Islet of Langerhans (tissue), 1 donor: ENCODE results near the gene IL1RN.

Experiments
- FAIRE-seq: peaks from one replicate; lab custom pipeline; 2011; peaks lifted over from hg19 to GRCh38; lab: Jason Lieb, UNC

Gene IL1RN

DNA sequence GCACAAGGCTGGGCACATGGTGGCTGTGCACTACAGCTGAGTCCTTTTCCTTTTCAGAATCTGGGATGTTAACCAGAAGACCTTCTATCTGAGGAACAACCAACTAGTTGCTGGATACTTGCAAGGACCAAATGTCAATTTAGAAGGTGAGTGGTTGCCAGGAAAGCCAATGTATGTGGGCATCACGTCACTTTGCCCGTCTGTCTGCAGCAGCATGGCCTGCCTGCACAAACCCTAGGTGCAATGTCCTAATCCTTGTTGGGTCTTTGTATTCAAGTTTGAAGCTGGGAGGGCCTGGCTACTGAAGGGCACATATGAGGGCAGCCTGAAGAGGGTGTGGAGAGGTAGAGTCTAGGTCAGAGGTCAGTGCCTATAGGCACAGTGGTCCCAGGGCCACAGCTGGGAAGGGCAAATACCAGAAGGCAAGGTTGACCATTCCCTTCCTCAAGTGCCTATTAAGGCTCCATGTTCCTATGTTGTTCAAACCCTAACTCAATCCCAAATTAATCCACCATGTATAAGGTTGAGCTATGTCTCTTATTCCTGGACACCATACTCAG is 2.2 kb downstream of the IL1RN start:
- FAIRE-seq: no peak

DNA sequence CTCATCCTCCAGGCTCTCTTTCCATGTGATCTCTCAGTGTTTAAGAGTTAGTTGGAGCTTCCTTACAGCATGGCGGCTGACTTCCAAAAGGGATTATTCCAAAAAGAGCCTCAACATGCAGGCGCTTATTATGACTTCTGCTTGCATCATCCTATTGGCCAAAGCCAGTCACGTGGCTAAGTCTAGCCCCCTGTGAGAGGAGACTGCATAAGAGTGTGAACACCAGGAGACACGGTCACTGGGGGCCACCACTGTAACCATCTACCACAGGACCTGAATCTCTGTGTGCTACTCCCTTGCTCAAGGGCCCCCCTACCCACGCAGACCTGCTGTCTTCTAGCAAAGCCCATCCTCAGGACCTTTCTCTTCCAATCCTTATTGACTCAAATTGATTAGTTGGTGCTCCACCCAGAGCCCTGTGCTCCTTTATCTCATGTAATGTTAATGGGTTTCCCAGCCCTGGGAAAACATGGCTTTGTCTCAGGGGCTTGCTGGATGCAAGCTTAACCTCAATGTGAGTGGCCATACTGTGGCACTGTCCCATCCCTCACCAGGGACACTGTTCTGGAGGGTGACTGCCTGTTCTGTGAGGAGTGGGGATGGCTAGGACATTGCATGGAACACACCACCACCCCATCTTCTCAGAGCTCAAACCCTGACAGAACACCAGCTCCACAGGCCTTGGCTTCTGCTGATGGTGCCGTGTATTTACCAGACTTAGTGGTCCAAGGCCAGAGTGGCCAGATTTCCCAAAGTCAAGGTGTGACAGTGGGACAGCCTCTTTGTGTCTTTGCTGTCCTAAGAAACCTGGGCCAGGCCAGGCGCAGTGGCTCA is 4.2 kb downstream of the IL1RN start:
- FAIRE-seq: no peak

DNA sequence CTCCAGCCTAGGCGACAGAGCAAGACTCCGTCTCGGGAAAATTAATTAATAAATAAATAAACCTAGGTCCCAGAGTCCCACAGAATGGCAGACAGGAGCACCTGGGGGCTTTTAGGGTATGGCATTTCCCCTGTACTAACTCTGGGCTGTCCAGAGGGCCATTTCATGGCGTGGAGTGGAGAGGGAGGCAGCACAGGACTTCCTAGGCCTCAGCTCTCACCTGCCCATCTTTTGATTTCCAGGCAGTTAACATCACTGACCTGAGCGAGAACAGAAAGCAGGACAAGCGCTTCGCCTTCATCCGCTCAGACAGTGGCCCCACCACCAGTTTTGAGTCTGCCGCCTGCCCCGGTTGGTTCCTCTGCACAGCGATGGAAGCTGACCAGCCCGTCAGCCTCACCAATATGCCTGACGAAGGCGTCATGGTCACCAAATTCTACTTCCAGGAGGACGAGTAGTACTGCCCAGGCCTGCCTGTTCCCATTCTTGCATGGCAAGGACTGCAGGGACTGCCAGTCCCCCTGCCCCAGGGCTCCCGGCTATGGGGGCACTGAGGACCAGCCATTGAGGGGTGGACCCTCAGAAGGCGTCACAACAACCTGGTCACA is 5.1 kb downstream of the IL1RN start:
- FAIRE-seq: no peak

DNA sequence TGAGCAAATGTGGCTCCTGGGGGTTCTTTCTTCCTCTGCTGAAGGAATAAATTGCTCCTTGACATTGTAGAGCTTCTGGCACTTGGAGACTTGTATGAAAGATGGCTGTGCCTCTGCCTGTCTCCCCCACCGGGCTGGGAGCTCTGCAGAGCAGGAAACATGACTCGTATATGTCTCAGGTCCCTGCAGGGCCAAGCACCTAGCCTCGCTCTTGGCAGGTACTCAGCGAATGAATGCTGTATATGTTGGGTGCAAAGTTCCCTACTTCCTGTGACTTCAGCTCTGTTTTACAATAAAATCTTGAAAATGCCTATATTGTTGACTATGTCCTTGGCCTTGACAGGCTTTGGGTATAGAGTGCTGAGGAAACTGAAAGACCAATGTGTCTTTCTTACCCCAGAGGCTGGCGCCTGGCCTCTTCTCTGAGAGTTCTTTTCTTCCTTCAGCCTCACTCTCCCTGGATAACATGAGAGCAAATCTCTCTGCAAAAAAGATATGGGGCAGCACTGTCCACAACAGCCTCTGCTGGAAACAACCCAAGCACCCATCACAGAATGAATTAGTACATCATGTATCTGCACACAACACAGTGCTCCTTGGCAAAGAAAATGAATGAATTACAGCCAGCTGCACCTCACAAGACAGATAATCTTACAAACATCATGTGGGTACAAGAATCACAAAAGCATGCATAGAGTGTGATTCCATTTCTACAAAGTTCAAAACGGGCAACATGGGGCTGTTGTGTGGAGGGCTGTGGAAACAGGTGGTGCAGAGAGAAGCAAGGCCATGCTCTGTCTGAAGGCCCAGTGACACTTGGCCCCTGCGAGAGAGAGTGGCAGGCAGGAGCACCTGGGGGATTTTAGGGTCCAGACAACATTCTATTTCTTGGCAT is 6.6 kb downstream of the IL1RN start:
- FAIRE-seq: no peak

DNA sequence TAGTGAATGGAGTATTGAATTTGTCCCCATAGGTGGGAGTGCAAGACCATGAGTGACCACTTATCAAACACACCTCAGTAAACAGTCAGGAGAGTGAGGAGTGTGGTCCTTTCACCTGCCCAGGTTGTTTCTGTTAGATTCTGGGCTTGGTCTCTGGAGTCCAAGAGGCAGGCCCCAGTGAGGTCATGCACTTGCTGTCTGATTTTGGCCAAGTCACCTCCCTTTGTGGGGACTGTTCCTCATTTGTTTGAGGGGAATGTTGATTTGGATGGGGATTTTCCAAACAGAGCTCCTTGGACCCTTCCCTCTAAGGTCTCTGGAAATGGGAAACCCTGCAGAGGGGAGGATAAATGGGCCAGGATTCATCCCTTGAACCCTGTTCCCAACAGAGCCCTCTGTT is 7.3 kb downstream of the IL1RN start:
- FAIRE-seq: no peak

DNA sequence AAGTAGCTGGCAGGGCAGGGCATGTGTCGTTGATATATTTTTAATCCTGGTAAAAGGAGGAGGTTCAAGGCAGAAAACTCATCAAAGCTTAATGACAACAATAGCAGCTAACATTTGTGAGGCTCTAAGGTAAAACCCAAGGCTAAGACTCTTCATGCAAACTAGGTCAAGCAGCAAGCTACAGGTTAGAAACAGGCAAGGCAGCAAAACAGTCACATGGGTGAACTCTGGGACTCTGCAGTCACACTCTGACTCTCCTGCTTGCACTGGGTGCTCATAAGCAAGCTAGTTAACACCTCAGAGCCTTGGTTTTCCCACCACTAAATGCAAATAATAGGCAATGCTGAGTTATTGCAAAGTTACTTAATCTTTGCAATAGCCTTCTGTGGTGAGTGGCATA is 7.9 kb downstream of the IL1RN start:
- no peak for FAIRE-seq

DNA sequence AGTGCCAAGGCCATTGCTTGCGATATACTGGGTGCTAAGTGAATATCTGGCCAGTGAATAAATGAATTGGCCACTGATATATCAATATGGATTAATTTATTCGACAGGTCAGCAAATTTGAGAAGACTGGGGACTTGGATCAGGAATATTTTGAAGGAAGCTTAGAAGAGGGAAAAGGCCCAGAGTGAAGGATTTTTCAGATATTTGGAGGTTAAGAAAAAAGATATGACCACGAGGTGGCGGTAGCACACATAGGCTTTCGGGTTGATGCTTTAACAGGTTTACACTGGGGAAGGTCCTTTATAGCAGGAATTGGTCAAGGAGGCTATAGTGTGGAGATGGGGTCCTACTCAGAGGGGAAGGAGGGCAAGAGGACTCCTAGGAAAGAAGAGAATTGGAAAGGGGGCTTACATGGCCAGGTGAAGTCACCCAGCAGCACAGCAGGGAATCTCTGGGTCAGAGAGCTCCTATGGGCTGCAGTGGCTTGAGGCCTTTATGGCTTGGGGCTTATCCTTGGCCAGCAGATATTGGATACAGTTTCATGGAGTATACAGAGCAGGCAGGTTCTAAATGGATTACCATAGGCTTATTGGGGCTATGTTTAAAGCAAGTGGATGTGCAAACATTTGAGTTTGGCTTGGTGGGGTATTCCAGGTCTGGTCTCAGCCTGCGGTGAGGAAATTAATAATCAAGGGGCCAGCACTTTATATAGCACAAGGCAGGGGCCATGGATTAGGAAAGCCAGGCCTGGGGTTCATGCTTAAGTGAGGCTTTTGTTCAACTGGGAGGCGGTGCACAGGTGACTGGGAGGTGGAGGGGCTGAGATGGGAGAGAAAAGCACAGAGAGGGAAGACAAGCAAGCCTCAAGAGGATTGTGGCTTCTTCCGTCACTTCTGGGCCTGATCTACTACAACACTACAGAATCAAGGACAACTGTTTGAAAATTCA is 9.7 kb downstream of the IL1RN start:
- peak; percentile 85 for FAIRE-seq

DNA sequence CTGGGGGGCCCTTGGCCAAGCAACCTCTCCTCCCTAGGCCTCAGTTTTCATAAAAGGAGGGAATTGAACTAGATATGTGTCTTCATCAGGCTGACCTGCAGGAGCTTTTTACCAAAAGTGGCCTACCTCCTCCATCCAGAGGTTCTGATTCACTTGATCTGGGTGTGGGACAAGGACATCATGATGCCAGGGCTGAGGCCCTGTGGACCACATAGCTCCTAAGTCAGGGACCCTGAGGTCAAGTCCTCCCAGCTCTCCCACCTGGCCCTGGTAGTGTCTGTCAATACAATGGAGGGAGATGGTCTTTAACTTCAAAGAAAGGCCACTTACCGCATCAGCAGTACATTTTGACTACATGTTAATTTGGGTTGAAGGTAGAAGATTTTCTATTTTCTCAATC is 10.4 kb downstream of the IL1RN start:
- FAIRE-seq: no peak

DNA sequence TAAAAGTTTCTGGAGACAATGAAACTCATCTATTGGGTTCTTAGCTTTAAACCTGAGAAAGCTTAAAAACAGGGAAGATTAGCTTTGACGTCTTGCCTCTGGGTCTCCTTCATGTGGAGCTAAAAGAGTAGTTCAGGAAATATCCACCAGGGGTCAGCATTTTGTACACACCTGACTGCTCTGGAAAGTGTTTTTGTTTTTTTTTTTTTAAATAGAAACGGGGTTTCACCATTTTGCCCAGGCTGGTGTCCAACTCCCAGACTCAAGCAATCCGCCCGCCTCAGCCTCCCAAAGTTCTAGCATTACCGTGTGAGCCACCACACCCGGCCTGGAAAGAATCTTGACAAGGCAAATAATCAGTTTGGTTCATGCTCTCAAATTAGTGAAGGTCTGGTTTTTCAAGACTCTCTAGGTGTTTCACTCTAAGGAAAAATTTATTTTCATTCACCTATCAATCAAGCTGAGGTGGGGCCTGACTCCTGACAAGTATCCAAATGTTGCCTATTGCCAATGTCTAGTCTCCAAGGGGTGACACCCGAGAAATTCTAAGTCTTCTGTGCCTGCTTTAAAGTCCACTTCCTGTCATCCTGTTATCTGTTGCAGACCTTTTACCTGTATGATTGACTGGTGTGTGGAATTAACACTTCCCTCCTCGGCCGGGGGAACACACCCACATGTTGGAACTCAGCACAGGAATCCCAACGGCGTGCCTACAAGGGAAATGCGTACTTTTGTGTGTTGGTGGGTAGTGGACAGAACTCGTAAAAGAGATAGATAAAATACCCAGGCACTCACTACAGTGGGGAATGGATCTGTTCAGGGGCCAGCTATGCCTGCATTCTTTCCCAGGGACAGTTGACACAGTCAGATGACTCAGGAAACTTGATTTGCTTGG is 11.3 kb downstream of the IL1RN start:
- FAIRE-seq: peak; percentile 98

DNA sequence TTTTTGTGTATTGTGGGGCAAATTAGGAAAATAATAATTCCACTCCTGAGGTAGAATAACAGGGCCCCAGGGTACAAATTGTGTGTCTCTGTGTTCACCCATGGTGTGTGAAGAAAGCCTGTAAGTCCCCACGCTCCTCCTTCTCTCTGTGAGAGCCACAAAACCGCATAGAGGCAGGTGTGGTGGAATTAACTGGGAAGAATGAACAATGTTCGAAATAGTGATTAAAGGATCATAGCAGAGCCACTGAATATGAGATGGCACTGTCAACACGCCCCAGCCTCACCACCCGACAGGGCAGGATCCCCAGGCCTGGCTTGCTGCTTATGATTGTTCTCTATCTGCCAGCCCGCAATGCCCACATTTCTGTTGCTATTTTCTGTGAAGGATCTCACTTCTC is 14.1 kb downstream of the IL1RN start:
- no peak for FAIRE-seq

DNA sequence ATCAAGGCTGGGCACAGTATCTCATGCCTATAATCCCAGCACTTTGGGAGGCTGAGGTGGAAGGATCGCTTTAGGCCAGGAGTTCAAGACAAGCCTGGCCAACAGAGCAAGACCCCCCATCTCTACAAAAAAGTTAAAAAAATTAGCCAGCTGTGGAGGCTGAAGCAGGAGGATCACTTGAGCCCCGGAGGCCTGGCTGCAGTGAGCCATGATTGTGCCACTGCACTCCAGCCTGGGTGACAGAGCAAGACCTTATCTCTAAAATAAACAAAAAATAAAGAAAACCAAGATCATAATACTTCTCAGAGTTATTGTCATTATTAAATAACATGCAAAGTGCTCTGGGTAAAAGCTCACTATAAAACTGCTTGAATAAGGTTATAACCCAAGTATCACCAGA is 14.9 kb downstream of the IL1RN start:
- FAIRE-seq: no peak

DNA sequence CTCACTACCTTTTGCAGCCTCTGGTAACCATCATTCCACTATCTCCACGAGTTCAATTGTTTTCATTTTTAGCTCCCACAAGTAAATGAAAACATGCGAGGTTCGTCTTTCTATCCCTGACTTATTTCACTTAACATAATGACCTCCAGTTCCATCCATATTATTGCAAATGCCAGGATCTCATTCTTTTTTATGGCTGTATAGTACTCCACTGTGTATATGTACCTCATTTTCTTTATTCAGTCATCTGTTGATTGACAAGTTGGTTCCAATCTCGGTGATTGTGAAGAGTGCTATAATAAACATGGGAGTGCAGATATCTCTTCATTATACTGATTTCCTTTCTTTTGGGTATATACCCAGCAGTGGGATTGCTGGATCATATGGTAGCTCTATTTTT is 16.9 kb downstream of the IL1RN start:
- no peak for FAIRE-seq

DNA sequence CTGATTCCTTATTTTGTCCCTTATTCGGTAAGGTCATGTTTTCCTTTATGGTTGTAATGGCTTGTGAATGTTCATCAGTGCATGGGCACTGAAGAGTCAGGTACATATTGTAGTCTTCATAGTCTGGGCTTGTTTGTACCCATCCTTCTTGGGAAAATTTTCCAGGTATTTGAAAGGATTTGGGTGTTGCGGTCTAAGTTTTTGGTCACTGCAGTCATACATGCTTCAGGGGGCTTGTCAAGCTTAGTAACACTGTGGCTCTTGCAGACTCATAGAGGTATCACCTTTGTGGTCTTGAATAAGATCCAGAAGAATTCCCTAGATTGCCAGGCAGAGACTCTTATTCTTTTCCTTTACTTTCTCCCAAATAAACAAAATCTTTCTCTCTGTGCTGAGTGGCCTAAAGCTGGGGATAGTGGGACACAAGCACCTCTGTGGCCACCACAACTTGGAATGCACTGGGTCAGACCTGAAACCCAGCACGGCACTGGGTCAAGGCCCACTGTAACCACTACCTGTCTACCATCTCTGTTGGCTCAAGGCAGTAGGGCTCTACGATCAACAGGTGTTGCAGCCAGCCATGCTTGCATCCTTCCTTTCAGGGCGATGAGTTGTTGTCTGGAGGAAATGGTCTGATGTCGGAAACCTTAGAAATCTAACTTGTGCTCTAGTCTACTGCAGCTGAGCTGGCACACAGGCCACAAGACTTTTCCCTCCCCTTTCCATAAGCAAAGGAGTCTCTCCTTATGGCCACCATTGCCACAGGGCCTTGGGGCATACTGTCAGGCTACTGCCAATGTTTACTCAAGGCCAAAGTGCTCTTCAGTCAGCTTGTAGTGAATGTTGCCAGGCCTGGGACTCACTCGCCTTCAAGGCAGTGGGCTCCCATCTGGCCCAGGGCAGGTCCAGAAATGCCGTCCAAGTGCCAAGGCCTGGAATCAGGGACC is 21.5 kb downstream of the IL1RN start:
- no peak for FAIRE-seq

DNA sequence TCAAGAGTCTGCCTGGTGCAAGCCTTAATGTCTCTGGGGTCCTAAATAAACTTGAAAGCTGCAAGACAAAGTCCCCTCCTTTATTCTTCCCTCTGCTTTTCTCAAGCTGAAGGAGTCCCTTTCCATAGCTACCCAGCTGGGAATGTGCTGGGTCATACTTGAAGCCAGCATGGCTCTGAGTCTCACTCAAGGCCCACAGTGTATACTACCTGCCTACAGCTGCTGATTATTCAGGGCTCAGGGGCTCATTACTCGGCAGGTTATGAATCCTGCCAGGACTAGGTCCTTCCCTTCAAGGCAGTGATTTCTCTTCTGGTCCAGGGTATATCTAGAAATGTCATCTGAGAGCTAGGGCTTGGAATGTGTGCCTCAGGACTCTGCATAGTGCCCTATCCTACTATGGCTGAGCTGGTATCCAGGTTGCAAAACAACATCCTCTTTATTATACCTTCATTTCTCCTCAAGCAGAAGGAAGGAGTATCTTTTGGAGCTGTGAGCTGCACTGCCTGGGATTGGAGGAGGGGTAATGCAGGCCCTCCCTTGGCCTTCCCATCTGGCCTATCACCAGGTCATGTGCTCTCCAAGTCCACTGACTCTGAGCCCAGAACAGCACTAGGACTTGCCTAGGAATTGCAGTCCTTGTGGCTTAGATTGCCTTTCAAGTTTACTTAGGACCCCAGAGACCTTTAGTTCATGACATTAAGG is 22.3 kb downstream of the IL1RN start:
- no peak for FAIRE-seq

DNA sequence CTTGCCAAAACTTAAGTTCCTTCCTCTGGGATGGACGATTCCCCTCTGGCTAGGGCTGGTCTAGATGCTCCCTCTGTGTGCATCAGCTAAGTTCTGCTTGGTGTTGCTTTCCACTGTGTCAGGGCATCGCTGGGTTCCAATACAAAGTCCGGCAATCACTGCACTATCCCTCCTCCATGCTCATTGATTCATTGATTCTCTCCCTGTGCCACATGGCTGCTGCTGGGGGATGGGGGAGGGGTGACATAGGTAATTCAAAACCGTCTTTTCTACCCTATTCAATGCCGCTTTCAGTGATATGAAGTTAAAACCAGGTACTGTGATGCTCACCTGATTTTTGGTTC is 22.8 kb downstream of the IL1RN start:
- FAIRE-seq: no peak

DNA sequence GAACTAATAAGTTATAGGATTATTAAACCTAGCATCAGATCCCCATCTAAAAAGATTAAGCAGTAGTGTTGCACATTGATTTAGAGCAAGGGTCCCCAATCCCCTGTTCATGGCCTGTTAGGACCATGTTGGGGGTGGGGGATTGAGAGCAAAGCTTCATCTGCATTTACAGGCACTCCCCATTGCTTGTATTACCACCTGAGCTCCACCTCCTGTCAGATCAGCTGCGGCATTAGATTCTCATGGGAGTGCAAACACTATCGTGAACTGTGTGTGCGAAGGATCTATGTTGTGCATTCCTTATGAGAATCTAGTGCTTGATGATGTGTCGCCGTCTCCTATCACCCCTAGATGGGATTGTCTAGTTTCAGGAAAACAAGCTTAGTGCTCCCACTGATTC is 27.9 kb downstream of the IL1RN start:
- FAIRE-seq: no peak

DNA sequence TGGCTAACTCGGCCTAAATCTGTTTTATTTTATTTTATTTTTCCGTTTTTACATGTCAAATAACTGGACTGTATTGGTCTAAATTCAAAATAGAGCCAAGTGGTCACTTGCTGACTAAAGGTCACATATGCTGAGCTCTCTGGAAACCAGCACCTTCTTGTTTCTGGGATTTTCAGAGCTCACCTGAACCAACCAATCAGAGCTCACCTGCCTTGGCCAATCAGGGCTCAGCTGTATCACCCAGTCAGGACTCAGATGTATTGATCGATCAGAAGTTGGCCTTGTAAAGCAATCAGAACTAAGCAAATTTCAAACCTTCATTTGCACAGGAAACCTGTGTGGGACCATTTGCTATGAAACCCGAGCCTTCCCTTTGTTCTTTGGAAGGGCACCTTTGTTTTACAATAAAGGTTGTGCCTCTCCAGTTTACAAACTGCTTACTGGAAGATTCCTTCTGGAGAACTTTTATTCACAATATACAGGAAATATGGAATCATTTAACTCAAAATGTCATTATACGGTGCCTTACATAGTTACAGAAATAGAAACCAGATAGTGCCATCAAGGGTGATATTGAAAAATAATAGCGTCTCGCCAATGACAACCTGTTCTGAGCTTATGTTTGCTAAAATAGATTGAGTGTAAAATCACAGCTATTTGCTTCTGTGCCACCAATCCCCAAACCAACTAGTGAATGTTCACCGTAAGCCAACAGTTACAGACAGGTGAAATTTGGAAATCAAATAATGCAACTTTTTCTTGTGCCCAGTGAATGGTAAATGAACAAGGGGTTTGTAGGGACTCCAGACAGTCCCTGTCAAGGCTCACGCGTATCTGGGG is 29.1 kb downstream of the IL1RN start:
- FAIRE-seq: peak; percentile 93
